Middle frontal gyrus (tissue), 1 donor: ENCODE results near the gene NECAB3.

Source experiments
- DNase-seq: peaks from one replicate; pipeline ENCODE4 v3.0.0-alpha.2; 2015; ENCODE audit warnings: low spot score; ENCODE audit errors: extremely low spot score

Gene NECAB3

GRCh38 chr20:33624399-33624798 lies 49.8 kb downstream of the NECAB3 start:
- DNase-seq = no peak

DNA sequence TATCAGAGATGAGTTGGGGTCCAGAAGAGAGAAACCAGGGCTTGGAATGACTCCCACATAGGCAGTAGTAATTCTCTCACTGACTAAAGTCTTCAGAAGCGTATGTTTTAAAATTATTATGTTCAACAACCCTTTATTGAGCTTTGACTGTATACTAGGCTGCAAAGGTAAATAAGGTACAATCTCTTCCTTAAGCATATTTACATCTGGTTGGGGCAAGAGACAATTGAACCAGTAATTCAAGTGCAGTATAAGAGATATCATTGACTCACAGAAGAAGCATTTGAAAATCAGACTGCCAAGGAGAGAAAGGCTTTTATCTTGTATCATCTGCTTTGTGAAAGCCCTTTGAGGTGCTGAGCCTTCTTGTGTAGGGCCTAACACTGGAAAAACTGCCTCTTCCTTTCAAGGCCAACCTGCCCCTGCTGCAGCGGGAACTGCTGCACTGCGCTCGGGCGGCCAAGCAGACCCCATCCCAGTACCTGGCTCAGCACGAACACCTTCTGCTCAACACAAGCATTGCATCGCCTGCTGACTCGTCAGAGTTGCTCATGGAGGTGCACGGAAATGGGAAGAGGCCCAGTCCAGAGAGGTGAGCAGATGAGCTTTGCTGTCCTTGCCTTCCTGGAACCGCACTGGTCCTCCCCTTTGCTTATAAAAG lies 51.4 kb downstream of the NECAB3 start:
- DNase-seq = no peak

- no peak for DNase-seq
These were observed 52.4 kb downstream of the NECAB3 start for GRCh38 chr20:33621717-33622400.

GRCh38 chr20:33612001-33612400 lies 62.2 kb downstream of the NECAB3 start:
- DNase-seq = no peak

DNA sequence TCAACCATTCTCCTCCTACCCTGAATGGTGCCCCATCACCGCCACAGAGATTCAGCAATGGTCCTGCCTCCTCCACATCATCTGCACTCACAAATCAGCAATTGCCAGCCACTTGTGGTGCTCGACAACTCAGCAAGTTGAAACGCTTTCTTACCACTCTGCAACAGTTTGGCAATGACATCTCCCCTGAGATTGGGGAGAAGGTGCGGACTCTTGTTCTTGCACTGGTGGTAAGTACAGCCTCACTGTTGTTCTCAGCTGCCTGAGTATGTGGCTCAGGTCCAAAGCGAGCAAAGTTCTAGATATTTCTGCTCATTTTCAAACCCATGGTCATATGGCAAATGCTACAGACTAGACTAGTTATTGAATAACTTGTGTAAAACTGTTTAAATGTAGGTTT lies 63.1 kb downstream of the NECAB3 start:
- DNase-seq = no peak

DNA sequence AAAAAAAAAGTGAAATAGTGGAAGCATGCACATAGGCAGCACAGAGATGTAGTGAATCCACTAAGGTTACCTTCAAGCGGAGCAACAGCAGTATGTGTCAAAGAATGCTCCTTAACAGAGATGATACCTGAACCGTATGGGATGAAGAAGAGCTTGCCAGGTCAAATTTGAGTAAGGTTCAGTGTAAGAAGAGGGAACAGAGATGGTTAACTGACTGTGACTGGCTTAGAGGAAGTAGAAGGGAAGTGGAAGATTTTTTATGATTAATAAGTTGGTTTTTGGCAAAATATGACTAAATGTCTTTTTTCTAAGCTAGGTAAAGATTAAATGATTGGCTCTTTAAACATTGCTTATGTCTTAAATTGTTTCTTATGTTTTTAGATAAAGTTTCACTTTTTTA lies 64.7 kb downstream of the NECAB3 start:
- no peak for DNase-seq
